ENCODE results near the gene SSBP4.
A peak's percentile ranks its signal among the peaks of the same experiment; 100 is the strongest.

SSBP4 gene

GRCh38 chr19:18465214-18465963 is 46.2 kb downstream of the SSBP4 start:
- Histone ChIP-seq H3K9ac (peak overlapping the region; percentile 14 to 66 (median 49); a peak in 18 of 22 replicates), H4K20me1 (peaks cover 63 to 97% (median 84%) of the 10 kb centered on the region in 11 experiments), H3K4me1 (peaks cover 61 to 92% (median 79%) of the 10 kb centered on the region in 10 experiments), H3K27me3 (no peaks in the 10 kb centered on the region), H3K4me3 (no peak overlapping the region), H3K36me3 (peaks cover 27 to 93% (median 58%) of the 10 kb centered on the region in 11 experiments), H3K27ac (peak overlapping the region in 5 of 11 experiments; percentile 18 to 55 (median 35); a peak in 7 of 22 replicates), H3K4me2 (peak overlapping the region; percentile 43 to 74 (median 65)), H3K9me3 (replicated peaks in 1 of 11) (no peaks in the 10 kb centered on the region)
- no peak for TF ChIP-seq Cebpa-rat (IDR thresholded peaks at IDR 0.05)

GRCh38 chr19:18465964-18466339 is 46.8 kb downstream of the SSBP4 start:
- Histone ChIP-seq H3K36me3 (peaks cover 24 to 93% (median 58%) of the 10 kb centered on the region in 11 experiments), H3K27ac (no peak overlapping the region), H3K27me3 (no peaks in the 10 kb centered on the region), H3K9ac (peak overlapping the region in 1 of 11 experiments; percentile 60; a peak in 1 of 22 replicates), H3K4me3 (no peak overlapping the region), H3K4me1 (peaks cover 55 to 94% (median 82%) of the 10 kb centered on the region in 10 experiments), H3K4me2 (peak overlapping the region in 6 of 11 experiments; percentile 57 to 74 (median 65); a peak in 5 of 22 replicates), H4K20me1 (peaks cover 57 to 97% (median 84%) of the 10 kb centered on the region in 11 experiments), H3K9me3 (replicated peaks in 1 of 11) (no peaks in the 10 kb centered on the region)
- no peak for TF ChIP-seq Cebpa-rat (IDR thresholded peaks at IDR 0.05)

- Histone ChIP-seq H3K9me3 (replicated peaks in 1 of 11) (no peaks in the 10 kb centered on the region), H3K4me2 (peak overlapping the region in 3 of 11 experiments; percentile 65; a peak in 5 of 22 replicates), H4K20me1 (peaks cover 53 to 96% (median 82%) of the 10 kb centered on the region in 11 experiments), H3K4me1 (peaks cover 51 to 94% (median 79%) of the 10 kb centered on the region in 10 experiments), H3K4me3 (no peak overlapping the region), H3K9ac (peak overlapping the region in 2 of 11 experiments; percentile 15 to 60; a peak in 2 of 22 replicates), H3K27me3 (no peaks in the 10 kb centered on the region), H3K36me3 (peaks cover 24 to 93% (median 58%) of the 10 kb centered on the region in 11 experiments; a peak in 21 of 22 replicates), H3K27ac (no peak overlapping the region)
- TF ChIP-seq Cebpa-rat (IDR thresholded peaks at IDR 0.05) = no peak
Observed at GRCh38 chr19:18466354-18466753, 47.2 kb downstream of the SSBP4 start.

GRCh38 chr19:18467978-18468377 is 48.8 kb downstream of the SSBP4 start:
- TF ChIP-seq Cebpa-rat (IDR thresholded peaks at IDR 0.05) = no peak
- Histone ChIP-seq H3K9me3 (replicated peaks in 1 of 11) (no peaks in the 10 kb centered on the region), H3K9ac (peak overlapping the region in 2 of 11 experiments; percentile 62 to 74; a peak in 5 of 22 replicates), H3K4me1 (peaks cover 35 to 98% (median 63%) of the 10 kb centered on the region in 10 experiments), H3K4me2 (peak overlapping the region in 4 of 11 experiments; percentile 15 to 96 (median 72); a peak in 6 of 22 replicates), H4K20me1 (peaks cover 49 to 93% (median 73%) of the 10 kb centered on the region in 11 experiments), H3K36me3 (peaks cover 29 to 93% (median 63%) of the 10 kb centered on the region in 11 experiments; a peak in 21 of 22 replicates), H3K27ac (peak overlapping the region in 4 of 11 experiments; percentile 25 to 42 (median 34); a peak in 5 of 22 replicates), H3K4me3 (no peak overlapping the region), H3K27me3 (no peaks in the 10 kb centered on the region)

GRCh38 chr19:18468517-18468916 is 49.3 kb downstream of the SSBP4 start:
- no peak for TF ChIP-seq Cebpa-rat (IDR thresholded peaks at IDR 0.05)
- Histone ChIP-seq H3K4me3 (no peak overlapping the region), H3K27me3 (no peaks in the 10 kb centered on the region), H3K4me1 (peaks cover 30 to 98% (median 62%) of the 10 kb centered on the region in 10 experiments), H3K36me3 (peaks cover 29 to 93% (median 60%) of the 10 kb centered on the region in 11 experiments; a peak in 21 of 22 replicates), H4K20me1 (peaks cover 47 to 94% (median 73%) of the 10 kb centered on the region in 11 experiments), H3K9ac (peak overlapping the region in 8 of 11 experiments; percentile 12 to 74 (median 34); a peak in 13 of 22 replicates), H3K9me3 (replicated peaks in 1 of 11) (no peaks in the 10 kb centered on the region), H3K27ac (peak overlapping the region in 8 of 11 experiments; percentile 11 to 56 (median 30); a peak in 10 of 22 replicates), H3K4me2 (peak overlapping the region in 6 of 11 experiments; percentile 3 to 96 (median 56); a peak in 7 of 22 replicates)

- H3K27ac ChIP-seq = peak overlapping the region in 9 of 11 experiments; percentile 23 to 56 (median 30); a peak in 11 of 22 replicates
- peaks cover 24 to 93% (median 54%) of the 10 kb centered on the region in 11 experiments; a peak in 21 of 22 replicates for H3K36me3 ChIP-seq
- H3K9ac ChIP-seq = peak overlapping the region in 8 of 11 experiments; percentile 12 to 74 (median 34); a peak in 14 of 22 replicates
- H3K4me1 ChIP-seq = peaks cover 22 to 99% (median 62%) of the 10 kb centered on the region in 10 experiments
- H3K27me3 ChIP-seq = no peaks in the 10 kb centered on the region
- H4K20me1 ChIP-seq = peaks cover 47 to 95% (median 71%) of the 10 kb centered on the region in 11 experiments
- no peaks in the 10 kb centered on the region for H3K9me3 ChIP-seq (replicated peaks in 1 of 11)
- H3K4me3 ChIP-seq = no peak overlapping the region
- peak overlapping the region in 6 of 11 experiments; percentile 3 to 96 (median 56); a peak in 10 of 22 replicates for H3K4me2 ChIP-seq
- no peak for TF ChIP-seq Cebpa-rat (IDR thresholded peaks at IDR 0.05)
Observed at GRCh38 chr19:18469069-18469846, 50.1 kb downstream of the SSBP4 start.

GRCh38 chr19:18470787-18471186 is 51.6 kb downstream of the SSBP4 start:
- Histone ChIP-seq H3K9ac (peak overlapping the region in 6 of 11 experiments; percentile 0 to 39 (median 20); a peak in 6 of 22 replicates), H4K20me1 (peaks cover 36 to 87% (median 58%) of the 10 kb centered on the region in 11 experiments), H3K27me3 (no peaks in the 10 kb centered on the region), H3K4me2 (peak overlapping the region in 5 of 11 experiments; percentile 33 to 96 (median 68); a peak in 10 of 22 replicates), H3K4me1 (peaks cover 22 to 99% (median 62%) of the 10 kb centered on the region in 10 experiments), H3K9me3 (replicated peaks in 1 of 11) (no peaks in the 10 kb centered on the region), H3K27ac (peak overlapping the region in 7 of 11 experiments; percentile 19 to 56 (median 42); a peak in 7 of 22 replicates), H3K4me3 (no peak overlapping the region), H3K36me3 (peaks cover 17 to 91% (median 39%) of the 10 kb centered on the region in 11 experiments; a peak in 20 of 22 replicates)
- TF ChIP-seq Cebpa-rat (IDR thresholded peaks at IDR 0.05) = no peak
